ENCODE data around the gene SEZ6L. TPM values are rescaled to one million over a fixed set of nuclear protein-coding genes. Genes with fewer than 3 reads are reported as not detected.

SEZ6L gene
- total RNA-seq, 1 donor from 2014 or later: 0.18 TPM

DNA sequence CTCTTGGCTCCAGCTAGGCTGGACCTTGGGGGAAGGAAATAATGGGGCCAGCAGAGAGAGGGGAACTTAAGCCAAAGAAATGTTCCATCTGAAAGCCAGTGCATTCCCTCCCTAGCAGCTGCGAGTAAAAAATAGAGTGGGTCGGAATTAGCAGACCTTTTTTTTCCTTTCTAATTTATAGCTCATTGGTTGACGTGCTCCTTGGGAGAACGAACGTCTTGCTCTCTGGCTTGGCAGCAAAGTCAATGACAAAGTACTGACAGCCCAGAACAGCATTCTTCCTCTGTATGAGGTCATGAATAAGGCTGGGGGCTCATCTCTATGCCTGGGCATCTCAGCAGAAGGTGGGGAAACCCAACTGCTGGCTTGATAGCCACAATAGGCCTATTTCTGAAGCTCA is 65.0 kb downstream of the SEZ6L start:
- Mint-ChIP-seq H3K9me3 (no peaks in the 10 kb centered on the region), H3K36me3 (no peaks in the 10 kb centered on the region), H3K27ac (no peak overlapping the region), H3K27me3 (ENCODE audit: low read depth) (peaks cover 54% of the 10 kb centered on the region), H3K4me1 (no peaks in the 10 kb centered on the region), H3K4me3 (no peak overlapping the region)
- no peak for TF ChIP-seq CTCF (IDR thresholded peaks at IDR 0.05; ENCODE audit: unreplicated experiment)
- DNase-seq (ENCODE audit: low spot score in 2 of 2, unreplicated experiment in 2 of 2): no peak

GRCh38 chr22:26235792-26236487 is 66.7 kb downstream of the SEZ6L start:
- peaks cover 48% of the 10 kb centered on the region for H3K27me3 Mint-ChIP-seq (ENCODE audit: low read depth)
- DNase-seq (ENCODE audit: low spot score in 2 of 2, unreplicated experiment in 2 of 2): no peak

GRCh38 chr22:26236991-26237390 is 67.7 kb downstream of the SEZ6L start:
- Mint-ChIP-seq H3K4me1 (no peaks in the 10 kb centered on the region), H3K27me3 (ENCODE audit: low read depth) (peaks cover 48% of the 10 kb centered on the region), H3K36me3 (no peaks in the 10 kb centered on the region), H3K4me3 (no peak overlapping the region), H3K27ac (no peak overlapping the region), H3K9me3 (no peaks in the 10 kb centered on the region)
- DNase-seq (ENCODE audit: low spot score in 2 of 2, unreplicated experiment in 2 of 2): no peak
- TF ChIP-seq CTCF (IDR thresholded peaks at IDR 0.05; ENCODE audit: unreplicated experiment): no peak

More at GRCh38 chr22:26235792-26236487, 66.7 kb downstream of the SEZ6L start:
- Mint-ChIP-seq H3K36me3 (no peaks in the 10 kb centered on the region), H3K4me1 (no peaks in the 10 kb centered on the region), H3K27ac (no peak overlapping the region), H3K9me3 (no peaks in the 10 kb centered on the region), H3K4me3 (no peak overlapping the region)
- TF ChIP-seq CTCF (IDR thresholded peaks at IDR 0.05; ENCODE audit: unreplicated experiment): no peak

- Mint-ChIP-seq H3K27me3 (ENCODE audit: low read depth) (peaks cover 46% of the 10 kb centered on the region), H3K4me3 (no peak overlapping the region), H3K4me1 (no peaks in the 10 kb centered on the region), H3K9me3 (no peaks in the 10 kb centered on the region), H3K36me3 (no peaks in the 10 kb centered on the region), H3K27ac (no peak overlapping the region)
- TF ChIP-seq CTCF (IDR thresholded peaks at IDR 0.05; ENCODE audit: unreplicated experiment): no peak
- no peak for DNase-seq (ENCODE audit: low spot score in 2 of 2, unreplicated experiment in 2 of 2)
Observed at GRCh38 chr22:26238596-26238995, 69.3 kb downstream of the SEZ6L start.

GRCh38 chr22:26239581-26239980 is 70.3 kb downstream of the SEZ6L start:
- Mint-ChIP-seq H3K27ac (no peak overlapping the region), H3K36me3 (no peaks in the 10 kb centered on the region), H3K4me1 (no peaks in the 10 kb centered on the region), H3K27me3 (ENCODE audit: low read depth) (peaks cover 50% of the 10 kb centered on the region), H3K4me3 (no peak overlapping the region), H3K9me3 (no peaks in the 10 kb centered on the region)
- DNase-seq (ENCODE audit: low spot score in 2 of 2, unreplicated experiment in 2 of 2): no peak
- no peak for TF ChIP-seq CTCF (IDR thresholded peaks at IDR 0.05; ENCODE audit: unreplicated experiment)
